HG02571 (cell line): ENCODE data around the gene PCNX2.
A peak's percentile ranks its signal among the peaks of the same experiment; 100 is the strongest.

Source experiments
- ATAC-seq: cut with Tn5 transposase; IDR thresholded peaks from one replicate; pipeline ENCODE4 v1.9.1; 2021; ENCODE audit warnings: mild to moderate bottlenecking, moderate library complexity; ENCODE audit not compliant: unreplicated experiment

The PCNX2 gene

GRCh38 chr1:232970508-232970907, 325.0 kb downstream of the PCNX2 start:
- no peak for ATAC-seq

GRCh38 chr1:232969799-232970198, 325.7 kb downstream of the PCNX2 start:
- ATAC-seq, result no peak

GRCh38 chr1:232968965-232969364, 326.6 kb downstream of the PCNX2 start:
- no peak for ATAC-seq

GRCh38 chr1:232968391-232968790, 327.1 kb downstream of the PCNX2 start:
- no peak for ATAC-seq

- ATAC-seq, result no peak
Measured at GRCh38 chr1:232966663-232967062, 328.9 kb downstream of the PCNX2 start.

- no peak for ATAC-seq
Measured at GRCh38 chr1:232965912-232966217, 329.7 kb downstream of the PCNX2 start.

GRCh38 chr1:232965124-232965911, 330.2 kb downstream of the PCNX2 start:
- peak; percentile 56 for ATAC-seq

GRCh38 chr1:232964601-232965000, 330.9 kb downstream of the PCNX2 start:
- ATAC-seq, result no peak

GRCh38 chr1:232962761-232963745, 332.5 kb downstream of the PCNX2 start:
- ATAC-seq, result no peak

- ATAC-seq, result no peak
Measured at GRCh38 chr1:232958067-232958466, 337.5 kb downstream of the PCNX2 start.

GRCh38 chr1:232956081-232956480, 339.4 kb downstream of the PCNX2 start:
- ATAC-seq, result no peak

GRCh38 chr1:232954594-232955365, 340.7 kb downstream of the PCNX2 start:
- no peak for ATAC-seq

- ATAC-seq, result peak; percentile 42
Measured at GRCh38 chr1:232952514-232953499, 342.7 kb downstream of the PCNX2 start.

GRCh38 chr1:232951605-232952004, 343.9 kb downstream of the PCNX2 start:
- ATAC-seq, result no peak

GRCh38 chr1:232951180-232951579, 344.3 kb downstream of the PCNX2 start:
- ATAC-seq, result peak; percentile 8

GRCh38 chr1:232950197-232951176, 345.0 kb downstream of the PCNX2 start, which contains the start of gene NTPCR:
NTPCR (plus strand) TSS chr1:232950611; CDS start chr1:232950711, 100 bp downstream.
- ATAC-seq, result peak; percentile 86

GRCh38 chr1:232949636-232950196, 345.8 kb downstream of the PCNX2 start:
- ATAC-seq, result no peak

- no peak for ATAC-seq
Measured at GRCh38 chr1:232944347-232944746, 351.2 kb downstream of the PCNX2 start.
